ENCODE results near the gene VASH2.
"Not testable (repeated sequence)": the region's sequence is repeated elsewhere in the genome, so short reads cannot be mapped to it uniquely, and the experiment has no call there.

VASH2 gene

GRCh38 chr1:213019450-213019849 lies 69.1 kb downstream of the VASH2 start:
- no peak for DNase-seq (ENCODE audit: low read depth)
- no peak for TF ChIP-seq CTCF (conservative IDR thresholded peaks at IDR 0.05; ENCODE audit: low read length)
- no peak overlapping the region for H3K4me3 ChIP-seq (ENCODE audit: low read length)

- no peak overlapping the region for H3K4me3 ChIP-seq (ENCODE audit: low read length)
- no peak for DNase-seq (ENCODE audit: low read depth)
- TF ChIP-seq CTCF (conservative IDR thresholded peaks at IDR 0.05; ENCODE audit: low read length) = no peak
Observed at GRCh38 chr1:213020016-213020415, 69.7 kb downstream of the VASH2 start.

- H3K4me3 ChIP-seq (ENCODE audit: low read length); DNase-seq (ENCODE audit: low read depth): not testable (repeated sequence)
Observed at GRCh38 chr1:213027024-213027423, 76.7 kb downstream of the VASH2 start.

- H3K4me3 ChIP-seq (ENCODE audit: low read length) = no peak overlapping the region
- TF ChIP-seq CTCF (conservative IDR thresholded peaks at IDR 0.05; ENCODE audit: low read length) = no peak
- DNase-seq (ENCODE audit: low read depth) = no peak
Observed at GRCh38 chr1:213032651-213033050, 82.3 kb downstream of the VASH2 start.

- H3K4me3 ChIP-seq (ENCODE audit: low read length) = no peak overlapping the region
- no peak for TF ChIP-seq CTCF (conservative IDR thresholded peaks at IDR 0.05; ENCODE audit: low read length)
- DNase-seq (ENCODE audit: low read depth) = no peak
Observed at GRCh38 chr1:213034713-213035112, 84.4 kb downstream of the VASH2 start.

GRCh38 chr1:213035573-213035972 lies 85.2 kb downstream of the VASH2 start:
- DNase-seq (ENCODE audit: low read depth) = no peak
- TF ChIP-seq CTCF (conservative IDR thresholded peaks at IDR 0.05; ENCODE audit: low read length) = no peak
- no peak overlapping the region for H3K4me3 ChIP-seq (ENCODE audit: low read length)
